Testis (tissue), 3 donors: ENCODE results near the gene HDAC8. TPM values are rescaled to one million over a fixed set of nuclear protein-coding genes. Genes with fewer than 3 reads are reported as not detected.

Experiments used
- DNase-seq: peaks from one replicate; pipeline ENCODE4 v3.0.0-alpha.2; 2019
- H3K27ac ChIP-seq, 2 donors: fragments of 200-600 bp; sonication (generic); one replicate each; pipeline ENCODE4 v1.5.1; 2019
- H3K27me3 ChIP-seq: fragments of 200-600 bp; sonication (generic); one replicate; pipeline ENCODE4 v1.5.1; 2019
- H3K36me3 ChIP-seq: fragments of 200-600 bp; sonication (generic); one replicate; pipeline ENCODE4 v1.5.1; 2017; ENCODE audit warnings: low read depth; ENCODE audit errors: missing control alignments
- H3K4me1 ChIP-seq: fragments of 200-600 bp; sonication (generic); one replicate; pipeline ENCODE4 v1.5.1; 2019
- H3K4me3 ChIP-seq, 2 donors: fragments of 200-600 bp; sonication (generic); one replicate each; pipeline ENCODE4 v1.5.1; 2017 to 2019
- H3K9me3 ChIP-seq: fragments of 200-600 bp; sonication (generic); one replicate; pipeline ENCODE4 v1.5.1; 2017
- POLR2A ChIP-seq: fragments of 450-650 bp; IDR thresholded peaks from one replicate; pipeline ENCODE4 v1.6.1; 2017; ENCODE audit warnings: antibody characterized with exemption, mild to moderate bottlenecking, moderate library complexity
- WGBS, 2 donors: methylation state at CpG; one replicate each; pipeline ENCODE4 v1.1.5; 2018; 5-methylcytosine and 5-hydroxymethylcytosine counted together
- intact Hi-C: fragments of 100-400 bp; cut with DNase I; formaldehyde crosslinking; loops from one replicate; pipeline ENCODE4 v1.15.1; 2023; ENCODE audit warnings: low total_unique reads
- polyA plus RNA-seq: library from polyadenylated mRNA; stranded (reverse); fragments of 350-450 nt; fragmentation: Illumina TruSeq; extraction: RNeasy Lipid Tissue Mini Kit (QIAGEN cat#74804); gene quantifications from one replicate; pipeline ENCODE4 v1.2.3, GENCODE V29; 2014; ENCODE audit warnings: low read depth, low replicate concordance; ENCODE audit not compliant: insufficient read depth
- total RNA-seq, 2 donors: library from RNA; depleted of rRNA; stranded (reverse); fragments of >200 nt; gene quantifications; one replicate each; pipeline ENCODE4 v1.2.3, GENCODE V29; 2016
- TF ChIP-seq, protein P1 (sequence below), 3 experiments: fragments of 450-650 bp in 2 of 3; fragments of 200-600 bp in 1 of 3; sonication (generic) in 1 of 3; IDR thresholded peaks; one replicate each; pipeline ENCODE4 v1.5.1; 2016 to 2019; ENCODE audit warnings: antibody characterized with exemption in 3 of 3, mild to moderate bottlenecking in 2 of 3, moderate library complexity in 1 of 3

HDAC8 gene
- total and polyA plus RNA-seq, 3 donors from 2014 or later = 8.3 to 30.3 (median 25.2) TPM

GRCh38 chrX:72393836-72394517 lies 178.7 kb downstream of the HDAC8 start:
- DNase-seq = no peak
- H3K27ac ChIP-seq = no peak overlapping the region
- peaks cover 5% of the 10 kb centered on the region for H3K4me1 ChIP-seq
- no peaks in the 10 kb centered on the region for H3K27me3 ChIP-seq
- intact Hi-C loops = no loop called here
- H3K9me3 ChIP-seq = no peaks in the 10 kb centered on the region
- H3K4me3 ChIP-seq = no peak overlapping the region
- TF ChIP-seq, protein P1, sequence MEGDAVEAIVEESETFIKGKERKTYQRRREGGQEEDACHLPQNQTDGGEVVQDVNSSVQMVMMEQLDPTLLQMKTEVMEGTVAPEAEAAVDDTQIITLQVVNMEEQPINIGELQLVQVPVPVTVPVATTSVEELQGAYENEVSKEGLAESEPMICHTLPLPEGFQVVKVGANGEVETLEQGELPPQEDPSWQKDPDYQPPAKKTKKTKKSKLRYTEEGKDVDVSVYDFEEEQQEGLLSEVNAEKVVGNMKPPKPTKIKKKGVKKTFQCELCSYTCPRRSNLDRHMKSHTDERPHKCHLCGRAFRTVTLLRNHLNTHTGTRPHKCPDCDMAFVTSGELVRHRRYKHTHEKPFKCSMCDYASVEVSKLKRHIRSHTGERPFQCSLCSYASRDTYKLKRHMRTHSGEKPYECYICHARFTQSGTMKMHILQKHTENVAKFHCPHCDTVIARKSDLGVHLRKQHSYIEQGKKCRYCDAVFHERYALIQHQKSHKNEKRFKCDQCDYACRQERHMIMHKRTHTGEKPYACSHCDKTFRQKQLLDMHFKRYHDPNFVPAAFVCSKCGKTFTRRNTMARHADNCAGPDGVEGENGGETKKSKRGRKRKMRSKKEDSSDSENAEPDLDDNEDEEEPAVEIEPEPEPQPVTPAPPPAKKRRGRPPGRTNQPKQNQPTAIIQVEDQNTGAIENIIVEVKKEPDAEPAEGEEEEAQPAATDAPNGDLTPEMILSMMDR (IDR thresholded peaks at IDR 0.05) = no peak
- no peaks in the 10 kb centered on the region for H3K36me3 ChIP-seq
- WGBS, 2 donors = 56 to 72% methylated on average over 8 of the region's 8 CpGs

- Histone ChIP-seq H3K4me3 (no peak overlapping the region), H3K27me3 (no peaks in the 10 kb centered on the region), H3K9me3 (no peaks in the 10 kb centered on the region), H3K4me1 (peaks cover 5% of the 10 kb centered on the region), H3K36me3 (no peaks in the 10 kb centered on the region), H3K27ac (no peak overlapping the region)
- 38 to 52% methylated on average over 8 to 11 of the region's 11 CpGs for WGBS, 2 donors
- DNase-seq = no peak
- TF ChIP-seq POLR2A = no peak
- TF ChIP-seq, protein P1 (IDR thresholded peaks at IDR 0.05) = no peak
- intact Hi-C loops = no loop called here
Observed at GRCh38 chrX:72392816-72393800, 179.5 kb downstream of the HDAC8 start.

DNA sequence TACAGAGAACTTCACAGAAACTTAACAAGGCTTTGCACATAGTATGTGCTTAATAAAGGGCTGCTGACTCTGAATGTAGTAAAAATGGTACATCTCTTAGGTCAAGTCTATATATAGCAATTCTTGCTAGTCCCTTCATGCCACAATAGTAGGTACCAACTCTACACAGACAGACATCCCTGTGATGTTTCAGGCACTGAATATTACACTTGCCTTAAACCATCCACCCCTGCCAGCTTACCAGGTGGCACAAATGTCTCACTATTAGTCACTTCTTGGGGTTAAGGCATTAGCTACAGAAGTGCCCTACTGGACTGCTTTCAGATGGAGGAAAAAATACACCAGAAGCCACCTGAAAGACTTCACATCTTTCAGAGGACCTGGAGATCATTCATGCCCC lies 180.6 kb downstream of the HDAC8 start:
- no peaks in the 10 kb centered on the region for H3K27me3 ChIP-seq
- TF ChIP-seq POLR2A = no peak
- TF ChIP-seq, protein P1 (IDR thresholded peaks at IDR 0.05) = no peak
- H3K36me3 ChIP-seq = no peaks in the 10 kb centered on the region
- H3K27ac ChIP-seq = no peak overlapping the region
- H3K4me1 ChIP-seq = peaks cover 5% of the 10 kb centered on the region
- intact Hi-C loops = no loop called here
- no peak for DNase-seq
- H3K9me3 ChIP-seq = no peaks in the 10 kb centered on the region
- no peak overlapping the region for H3K4me3 ChIP-seq

- Histone ChIP-seq H3K9me3 (no peaks in the 10 kb centered on the region), H3K4me1 (no peaks in the 10 kb centered on the region), H3K27ac (no peak overlapping the region), H3K27me3 (no peaks in the 10 kb centered on the region), H3K4me3 (no peak overlapping the region), H3K36me3 (no peaks in the 10 kb centered on the region)
- WGBS, 2 donors = 85 to 89% methylated on average over 3 of the region's 3 CpGs
- TF ChIP-seq, protein P1 (IDR thresholded peaks at IDR 0.05) = no peak
- no peak for TF ChIP-seq POLR2A
- intact Hi-C loops = no loop called here
- no peak for DNase-seq
Observed at GRCh38 chrX:72387247-72387646, 185.4 kb downstream of the HDAC8 start.
